Urothelium cell line (cell line): Measurements from ENCODE around the gene RNF25.
A peak's percentile ranks its signal among the peaks of the same experiment; 100 is the strongest.
"Not testable (repeated sequence)": the region's sequence is repeated elsewhere in the genome, so short reads cannot be mapped to it uniquely, and the experiment has no call there.

Source experiments
- DNase-seq: peaks from one replicate; pipeline ENCODE4 v3.0.0; 2011; ENCODE audit warnings: low spot score, mixed read lengths
- FAIRE-seq: peaks from 2 replicates; lab custom pipeline; 2011; peaks lifted over from hg19 to GRCh38; lab: Jason Lieb, UNC

Gene RNF25

DNA sequence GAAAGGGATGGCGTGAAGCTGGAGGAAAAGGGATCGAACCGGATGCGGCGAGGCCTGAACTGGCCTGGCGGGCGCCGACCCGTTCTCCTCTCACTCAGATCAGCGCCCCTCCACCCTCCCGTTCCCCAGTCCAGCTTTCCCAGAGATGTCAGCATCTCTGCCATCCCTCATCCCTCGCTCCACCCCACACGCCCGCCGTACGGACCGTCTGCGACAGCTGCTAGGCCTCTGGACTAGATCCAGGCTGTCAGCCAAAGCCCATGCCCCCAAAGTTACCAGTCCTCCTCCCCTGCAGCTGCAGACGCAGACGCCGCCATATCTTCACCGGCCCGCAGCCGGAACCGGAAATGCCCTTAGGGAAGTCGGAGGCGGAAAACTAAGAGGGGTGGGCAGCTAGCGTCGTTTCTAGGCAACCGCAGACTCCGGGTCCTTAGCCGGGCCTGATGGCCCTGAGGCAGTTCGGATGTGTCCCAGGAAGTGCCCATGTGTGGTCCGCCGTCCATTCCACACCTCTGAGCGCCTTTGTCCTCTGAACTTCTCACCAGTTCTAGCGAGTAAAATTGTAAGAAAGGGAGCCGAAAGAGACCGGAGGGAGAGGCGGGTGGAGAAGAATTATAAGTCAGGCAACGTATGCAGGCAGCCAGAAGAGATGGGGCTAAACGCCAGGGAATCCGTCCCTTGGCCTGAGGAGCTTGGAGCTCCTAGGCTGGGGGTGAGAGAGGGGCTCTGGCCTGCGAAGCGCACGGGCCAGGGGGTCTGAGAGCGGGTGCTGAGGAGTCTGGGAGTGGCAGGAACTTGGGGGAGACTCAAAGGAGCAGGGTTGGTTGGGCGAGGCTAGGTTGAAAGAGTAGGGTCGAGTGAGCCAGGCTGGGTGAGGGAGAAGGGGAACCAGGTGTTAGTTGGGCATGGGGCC lies at the start of gene RNF25, which contains the start of gene STK36:
TSS of gene RNF25 (minus strand) at position 349 of the 913 bp plus-strand sequence. CDS start at position 317, 32 bp downstream.
TSS of gene STK36 (plus strand) at position 433 of the 913 bp plus-strand sequence. CDS start 744 bp downstream, outside the sequence.
- DNase-seq (peak; percentile 95), FAIRE-seq (peak; percentile 13)

- no peak for DNase-seq
- no peak for FAIRE-seq
Observed at GRCh38 chr2:218721488-218721887, 49.7 kb upstream of the RNF25 start.

- no peak for DNase-seq
- no peak for FAIRE-seq
Observed at GRCh38 chr2:218720048-218721041, 48.5 kb upstream of the RNF25 start.

GRCh38 chr2:218719457-218719856 lies 47.7 kb upstream of the RNF25 start:
- FAIRE-seq (no peak), DNase-seq (no peak)

DNA sequence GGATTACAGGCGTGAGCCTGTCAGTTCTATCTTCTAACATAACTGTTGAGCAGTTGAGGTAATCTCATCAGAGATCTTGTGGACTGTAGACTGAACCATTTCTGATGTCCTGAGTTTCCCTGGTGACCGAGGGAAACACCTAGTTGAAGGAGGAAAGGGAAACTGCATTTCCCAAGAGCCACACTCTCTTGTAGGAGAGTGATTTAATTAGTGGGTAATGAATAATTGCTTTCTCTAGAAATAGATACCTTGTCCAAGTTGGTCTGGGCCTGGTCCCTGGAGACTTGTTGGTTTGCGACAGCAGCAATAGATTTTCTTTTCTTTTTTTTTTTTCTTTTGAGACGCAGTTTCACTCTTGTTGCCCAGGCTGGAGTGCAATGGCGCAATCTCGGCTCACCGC lies 46.3 kb upstream of the RNF25 start:
- FAIRE-seq (no peak), DNase-seq (no peak)

GRCh38 chr2:218717262-218717661 lies 45.5 kb upstream of the RNF25 start:
- no peak for FAIRE-seq

GRCh38 chr2:218716070-218716469 lies 44.3 kb upstream of the RNF25 start:
- DNase-seq (no peak), FAIRE-seq (no peak)

More at GRCh38 chr2:218717262-218717661, 45.5 kb upstream of the RNF25 start:
- peak; percentile 20 for DNase-seq

GRCh38 chr2:218713922-218714321 lies 42.1 kb upstream of the RNF25 start:
- no peak for FAIRE-seq
- no peak for DNase-seq

DNA sequence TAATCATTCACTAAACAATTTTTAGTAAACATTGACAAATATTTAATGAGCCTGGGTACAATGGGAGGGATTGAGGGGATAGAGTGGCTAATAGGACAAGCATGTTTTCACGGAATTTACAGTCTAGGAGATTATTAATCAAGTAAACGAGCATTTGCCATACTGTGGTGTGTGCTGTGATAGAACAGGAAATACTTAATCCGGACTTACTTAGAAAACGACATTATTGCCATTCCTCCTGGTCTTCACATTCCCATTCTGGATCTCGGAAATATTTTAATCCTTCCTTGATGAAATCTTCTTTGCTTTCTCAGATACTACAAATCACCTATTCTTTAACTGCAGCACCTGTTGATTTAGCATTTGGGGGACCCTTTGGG lies 39.7 kb upstream of the RNF25 start:
- no peak for FAIRE-seq
- DNase-seq, result no peak

GRCh38 chr2:218710687-218711549 lies 39.1 kb upstream of the RNF25 start, which contains the start of gene TTLL4:
TTLL4 (plus strand) TSS chr2:218710835; CDS start chr2:218737677, 26,842 bp downstream.
- DNase-seq (peak; percentile 99), FAIRE-seq (no peak)

GRCh38 chr2:218710334-218710686 lies 38.5 kb upstream of the RNF25 start:
- no peak for DNase-seq
- FAIRE-seq, result no peak

DNA sequence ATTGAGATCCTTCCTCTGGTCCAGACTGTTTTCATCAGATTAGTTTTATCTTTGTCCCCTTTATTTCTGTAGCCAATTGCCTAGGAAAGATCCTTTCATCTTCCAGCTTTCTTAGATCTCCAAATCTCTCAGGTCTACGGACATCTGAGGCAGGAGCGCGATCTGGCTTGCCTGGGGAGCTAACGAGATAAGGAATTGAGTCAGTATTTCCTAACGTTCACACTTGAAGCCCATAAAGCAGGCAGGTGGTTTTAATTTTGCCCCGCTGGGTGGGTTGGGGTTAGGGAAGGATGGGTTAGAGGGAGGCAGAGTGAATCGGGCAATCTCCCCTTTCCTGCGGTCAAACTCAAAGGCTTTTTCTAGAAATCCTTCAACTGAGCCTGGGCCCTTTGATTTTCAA lies 38.1 kb upstream of the RNF25 start:
- FAIRE-seq, result no peak
- DNase-seq, result no peak

DNA sequence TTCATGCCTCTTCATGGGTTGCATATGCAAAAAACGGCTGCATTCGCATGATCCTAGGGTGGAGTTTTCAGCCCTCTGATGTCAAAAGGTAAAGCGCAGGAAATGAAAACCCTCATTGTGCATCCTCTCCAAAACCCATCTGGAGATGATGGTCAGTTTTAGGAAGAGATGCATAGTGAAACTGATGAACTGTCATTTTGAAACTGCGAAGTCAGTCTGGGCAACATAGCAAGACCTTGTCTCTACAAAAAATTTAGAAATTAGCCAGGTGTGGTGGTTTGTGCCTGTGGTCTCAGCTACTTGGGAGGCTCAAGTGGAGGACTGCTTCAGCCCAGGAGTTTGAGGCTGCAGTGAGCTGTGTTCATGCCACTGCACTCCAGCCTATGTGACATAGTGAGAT lies 36.3 kb upstream of the RNF25 start:
- FAIRE-seq (no peak), DNase-seq (no peak)

DNA sequence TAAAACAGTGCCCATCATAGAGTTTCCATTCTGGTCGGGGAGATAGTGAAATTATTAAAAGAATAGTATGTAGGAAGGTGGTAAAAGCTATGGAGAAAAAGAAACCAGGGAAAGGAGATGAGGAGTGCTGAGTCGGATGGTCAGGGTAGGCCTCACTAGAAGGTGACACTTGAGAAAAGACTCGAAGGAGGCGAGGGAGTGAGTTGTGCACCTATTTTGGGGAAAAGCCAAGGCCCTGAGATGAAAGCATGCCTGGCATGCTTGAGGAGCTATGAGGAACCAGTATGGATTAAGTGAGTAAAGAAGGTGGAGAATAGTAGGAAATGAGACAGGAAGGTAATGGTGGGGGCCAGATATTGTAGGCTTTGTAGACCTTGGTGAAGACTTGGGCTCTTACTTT lies 31.5 kb upstream of the RNF25 start:
- DNase-seq (no peak), FAIRE-seq (no peak)

DNA sequence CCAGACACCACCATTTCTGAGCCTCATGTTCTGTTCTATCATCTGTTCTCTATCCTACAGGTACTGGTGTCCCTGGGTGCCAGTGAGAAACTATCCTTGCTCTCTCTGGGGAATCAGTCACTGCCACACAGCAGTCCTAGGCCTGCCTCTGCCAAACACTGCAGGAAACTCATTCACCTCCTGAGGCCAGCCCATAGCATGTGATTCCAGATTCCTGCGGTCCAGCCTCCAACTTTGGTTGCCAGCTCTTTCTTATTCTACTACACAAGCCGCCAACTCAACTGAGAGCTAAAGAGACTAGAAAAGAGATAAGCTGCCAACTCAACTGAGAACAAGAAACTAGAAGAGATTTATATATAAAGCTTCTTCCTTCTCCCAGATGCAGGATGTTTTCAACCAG lies 30.0 kb upstream of the RNF25 start:
- DNase-seq (no peak), FAIRE-seq (no peak)

DNA sequence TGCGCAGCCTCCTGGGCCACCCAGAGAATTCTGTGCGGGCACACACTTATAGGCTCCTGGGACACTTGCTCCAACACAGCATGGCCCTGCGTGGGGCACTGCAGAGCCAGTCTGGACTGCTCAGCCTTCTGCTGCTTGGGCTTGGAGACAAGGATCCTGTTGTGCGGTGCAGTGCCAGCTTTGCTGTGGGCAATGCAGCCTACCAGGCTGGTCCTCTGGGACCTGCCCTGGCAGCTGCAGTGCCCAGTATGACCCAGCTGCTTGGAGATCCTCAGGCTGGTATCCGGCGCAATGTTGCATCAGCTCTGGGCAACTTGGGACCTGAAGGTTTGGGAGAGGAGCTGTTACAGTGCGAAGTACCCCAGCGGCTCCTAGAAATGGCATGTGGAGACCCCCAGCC lies 27.1 kb upstream of the RNF25 start:
- no peak for FAIRE-seq

GRCh38 chr2:218694405-218695145 lies 22.8 kb upstream of the RNF25 start:
- no peak for DNase-seq
- FAIRE-seq, result no peak

More for the DNA sequence above, 27.1 kb upstream of the RNF25 start:
- no peak for DNase-seq

DNA sequence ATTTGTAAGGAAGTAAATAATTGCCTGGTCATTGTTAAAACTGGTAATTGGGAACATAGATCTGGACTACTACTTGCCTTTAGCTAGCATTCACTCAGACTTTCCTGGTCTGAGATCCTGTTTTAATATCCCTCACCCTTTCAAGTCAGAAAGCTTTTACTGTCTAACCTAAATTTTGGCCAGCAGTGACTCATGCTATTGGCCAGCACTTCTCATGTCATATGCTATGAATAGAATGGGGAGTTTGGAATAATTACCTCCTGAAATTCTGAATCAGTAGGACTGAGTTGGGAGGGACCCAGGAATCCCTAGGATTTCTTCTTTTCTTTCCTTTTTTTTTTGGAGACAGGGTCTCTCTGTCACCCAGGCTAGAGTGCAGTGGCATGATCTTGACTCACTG lies 19.4 kb upstream of the RNF25 start:
- no peak for FAIRE-seq
- DNase-seq, result no peak

DNA sequence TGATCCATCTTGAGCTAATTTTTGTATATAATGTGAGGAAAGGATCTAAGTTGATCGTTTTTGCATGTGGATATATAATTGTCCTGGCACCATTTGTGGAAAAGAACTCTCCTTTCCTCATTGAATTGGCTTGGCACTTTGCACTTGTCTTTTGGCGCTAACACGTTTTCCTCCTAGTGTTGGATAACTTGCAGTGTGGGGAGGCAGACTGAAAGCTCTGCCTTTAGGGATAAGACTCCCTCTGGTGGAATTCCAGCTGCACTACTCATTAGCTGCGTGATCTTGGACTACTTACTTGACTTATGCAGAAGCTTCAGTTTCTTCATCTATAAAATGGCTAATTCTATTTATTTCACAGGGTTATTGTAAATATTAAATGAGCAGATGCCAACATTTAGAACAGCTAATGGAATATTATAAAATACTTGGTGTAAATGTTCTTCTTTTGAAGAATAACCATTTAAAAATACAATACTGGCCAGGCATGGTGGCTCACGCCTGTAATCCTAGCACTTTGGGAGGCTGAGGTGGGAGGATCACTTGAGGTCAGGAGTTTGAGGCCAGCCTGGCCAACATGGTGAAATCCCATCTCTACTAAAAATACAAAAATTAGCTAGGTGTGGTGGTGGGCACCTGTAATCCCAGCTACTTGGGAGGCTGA lies 15.7 kb upstream of the RNF25 start:
- not testable (repeated sequence) for FAIRE-seq
- DNase-seq, result peak; percentile 77
